NCI-H128 (cell line): Measurements from ENCODE around the gene HORMAD2.
"Not testable (repeated sequence)": the region's sequence is repeated elsewhere in the genome, so short reads cannot be mapped to it uniquely, and the experiment has no call there.

ENCODE experiments used
- DNase-seq: peaks from one replicate; lab custom pipeline; 2025; ENCODE audit not compliant: unreplicated experiment; lab: John Stamatoyannopoulos, UW

HORMAD2 gene

DNA sequence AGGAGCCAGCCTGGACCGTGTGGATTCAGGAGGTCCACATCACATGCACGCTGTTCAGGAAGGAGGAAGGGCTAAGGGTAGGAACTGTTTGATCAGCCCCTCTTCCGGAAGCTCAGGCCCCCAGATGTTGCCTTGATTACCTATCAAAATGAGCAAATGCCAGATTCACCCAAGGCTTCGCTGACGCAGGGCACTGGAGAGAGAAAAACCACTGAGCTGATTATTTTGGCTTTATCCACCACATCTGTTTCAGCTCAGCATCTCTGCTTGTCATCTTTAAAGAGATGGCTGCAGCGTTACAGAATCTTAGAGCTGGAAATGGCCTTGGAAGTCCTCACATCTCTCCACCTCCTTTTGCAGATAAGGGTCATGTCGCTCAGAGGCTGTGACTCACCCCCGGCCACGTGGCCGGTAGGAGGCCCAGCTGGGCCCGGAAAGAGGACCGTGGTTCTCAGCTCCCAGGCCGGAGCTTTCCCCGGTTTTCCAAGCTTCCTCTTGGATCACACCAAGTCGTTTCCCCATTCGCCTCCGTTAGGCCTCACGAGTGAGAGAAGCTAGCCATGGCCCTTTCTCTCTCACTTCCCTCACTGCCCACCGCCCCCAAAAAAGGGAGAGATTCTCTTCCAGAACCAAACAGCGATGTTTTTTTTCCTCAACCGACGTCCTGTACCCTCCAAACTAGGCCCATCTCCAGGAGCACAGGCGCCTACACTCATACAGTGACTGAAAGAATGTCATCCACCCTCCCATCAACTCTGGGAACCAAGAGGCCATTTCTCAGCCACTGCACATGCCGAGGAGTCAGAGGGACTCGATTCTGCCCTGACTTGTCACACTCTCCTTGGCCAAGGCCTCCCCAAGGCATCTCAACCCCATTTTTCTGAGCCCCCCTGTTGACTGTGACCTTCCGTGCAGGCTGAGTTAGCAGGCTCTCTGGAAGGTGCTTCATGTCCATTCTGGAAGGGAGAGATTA lies 128.7 kb downstream of the HORMAD2 start:
- no peak for DNase-seq

DNA sequence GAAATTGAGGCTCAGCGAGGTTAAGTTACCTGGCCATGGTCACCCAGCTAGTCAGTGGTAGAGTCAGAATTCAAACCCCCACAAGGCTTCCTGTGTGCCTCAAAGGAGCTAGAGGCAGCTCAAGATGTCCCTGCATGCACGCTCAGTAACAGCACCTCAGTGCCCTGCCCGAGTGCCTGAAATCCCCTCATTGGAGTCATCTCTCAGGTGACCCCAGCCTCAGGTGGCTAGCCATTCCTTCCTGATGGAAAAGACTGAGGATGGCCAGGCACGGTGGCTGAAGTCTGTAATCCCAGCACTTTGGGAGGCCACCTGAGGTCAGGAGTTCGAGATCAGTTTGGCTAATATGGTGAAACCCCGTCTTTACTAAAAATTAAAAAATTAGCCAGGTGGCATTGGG lies 129.4 kb downstream of the HORMAD2 start:
- no peak for DNase-seq

GRCh38 chr22:30210235-30210909 lies 130.1 kb downstream of the HORMAD2 start:
- DNase-seq = no peak

GRCh38 chr22:30211124-30211820 lies 131.0 kb downstream of the HORMAD2 start:
- DNase-seq = no peak

DNA sequence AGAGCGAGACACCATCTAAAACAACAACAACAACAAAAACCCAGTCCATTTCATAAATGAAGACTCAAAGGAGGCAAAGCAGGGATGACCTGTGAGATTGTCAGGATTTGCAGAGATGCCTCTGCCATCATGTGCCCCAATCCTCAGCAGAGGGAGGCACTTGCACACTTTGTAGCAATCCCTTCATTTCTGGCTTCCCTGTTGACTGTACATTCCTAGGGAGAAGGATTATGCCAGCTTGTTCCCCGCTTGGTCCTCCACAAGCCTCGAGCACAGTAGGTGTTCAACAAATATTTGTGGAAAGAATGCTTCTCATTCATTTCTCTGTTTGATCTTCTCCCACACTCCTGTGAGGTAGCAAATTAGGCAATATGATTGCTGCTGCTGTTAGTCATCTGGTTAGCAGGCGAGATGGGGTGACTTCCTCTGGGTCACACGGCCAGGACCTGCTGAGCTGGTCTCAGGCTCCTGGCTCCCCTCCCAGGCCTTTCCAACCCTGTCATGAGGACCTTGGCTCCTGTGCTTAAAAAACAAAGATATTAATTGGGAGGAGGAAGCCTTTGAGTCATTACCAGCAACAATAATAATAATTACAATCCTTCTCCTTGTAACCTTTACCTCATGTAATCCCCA lies 132.2 kb downstream of the HORMAD2 start:
- no peak for DNase-seq

GRCh38 chr22:30212996-30213441 lies 132.8 kb downstream of the HORMAD2 start:
- DNase-seq = no peak

GRCh38 chr22:30214703-30215407 lies 134.6 kb downstream of the HORMAD2 start:
- no peak for DNase-seq

DNA sequence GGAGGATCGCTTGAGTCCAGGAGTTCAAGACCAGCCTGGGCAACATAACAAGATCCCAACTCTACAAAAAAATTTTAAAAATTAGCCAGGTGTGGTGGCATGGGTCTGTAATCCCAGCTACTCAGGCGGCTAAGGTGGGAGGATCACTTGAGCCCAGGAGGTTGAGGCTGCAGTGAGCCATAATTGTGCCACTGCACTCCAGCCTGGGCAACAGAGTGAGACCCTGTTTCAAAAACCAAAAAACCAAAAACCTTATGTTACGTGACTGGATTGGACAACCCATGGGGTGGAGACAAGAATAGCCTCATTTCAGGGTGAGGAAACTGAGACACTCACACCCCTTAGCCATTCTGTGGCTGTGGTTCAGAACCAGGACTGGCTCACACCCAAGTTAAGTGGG lies 136.0 kb downstream of the HORMAD2 start:
- DNase-seq = not testable (repeated sequence)

GRCh38 chr22:30216710-30217109 lies 136.4 kb downstream of the HORMAD2 start:
- DNase-seq = no peak

DNA sequence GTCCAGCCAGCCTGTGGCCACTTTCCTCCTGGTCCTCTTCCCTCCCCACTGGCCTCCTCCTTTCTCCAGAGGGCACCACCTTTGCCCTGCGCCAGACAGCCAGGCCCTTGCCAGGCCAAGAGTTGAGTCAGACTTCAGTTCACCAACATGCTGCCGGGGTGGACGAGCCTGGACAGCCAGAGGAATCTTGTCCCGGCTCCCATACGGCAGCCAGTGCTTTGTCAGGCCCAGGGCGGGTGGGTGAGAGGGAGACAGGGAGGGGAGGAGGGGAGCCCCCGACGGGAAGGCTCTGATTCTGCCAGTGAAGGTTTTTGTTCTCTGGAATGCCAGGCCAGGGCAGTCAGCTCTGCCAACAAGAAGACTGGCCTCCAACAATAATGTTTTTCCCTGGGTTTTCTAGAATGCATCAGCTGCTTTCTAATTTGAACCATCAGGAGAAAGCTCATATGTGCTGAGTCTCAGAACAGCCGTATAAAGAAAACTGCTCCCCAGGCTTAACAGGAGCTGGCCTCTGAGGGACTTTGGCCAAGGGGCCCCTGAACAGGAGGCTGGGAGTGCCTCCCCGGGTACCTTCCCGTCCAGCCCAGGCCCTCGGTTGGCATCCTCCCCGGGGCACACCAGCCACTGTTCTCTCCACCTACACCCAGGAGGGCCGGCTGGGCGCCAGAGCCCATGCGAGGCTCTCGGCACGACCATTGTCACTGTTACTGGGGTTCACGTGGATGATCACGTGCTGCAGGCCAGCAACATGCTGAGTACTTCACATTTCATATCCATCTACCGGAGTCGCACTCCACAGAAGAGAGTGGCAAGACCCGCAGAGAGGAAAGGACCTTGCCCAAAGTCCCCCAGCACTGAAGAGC lies 137.7 kb downstream of the HORMAD2 start:
- no peak for DNase-seq

DNA sequence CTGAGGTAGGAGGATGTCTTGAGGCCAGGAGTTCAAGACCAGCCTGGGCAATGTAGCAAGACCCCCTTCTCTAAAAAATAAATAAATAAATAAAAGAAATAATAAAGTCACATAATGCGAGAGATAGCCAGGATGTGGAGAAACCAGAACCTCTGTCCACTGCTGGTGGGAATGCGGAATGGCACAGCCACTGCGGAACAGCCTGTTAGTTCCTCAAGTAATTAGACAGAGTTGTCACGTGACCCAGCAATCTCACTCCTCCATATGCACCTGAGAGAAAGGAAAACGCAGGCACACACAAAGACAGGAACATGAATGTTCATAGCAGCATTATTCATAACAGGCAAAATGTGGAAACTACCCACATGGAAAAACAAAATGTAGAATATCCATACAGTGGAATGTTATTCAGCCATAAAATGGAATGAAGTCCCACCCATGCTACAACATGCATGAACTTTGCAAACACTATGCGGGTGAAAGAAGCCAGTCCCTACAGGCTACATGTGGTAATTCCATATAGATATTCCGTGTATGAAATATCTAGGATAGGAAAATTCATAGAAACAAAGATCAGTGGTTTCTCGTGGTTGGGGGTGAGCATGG lies 138.9 kb downstream of the HORMAD2 start:
- DNase-seq = no peak

- no peak for DNase-seq
These were observed 139.5 kb downstream of the HORMAD2 start for GRCh38 chr22:30219668-30220278.

DNA sequence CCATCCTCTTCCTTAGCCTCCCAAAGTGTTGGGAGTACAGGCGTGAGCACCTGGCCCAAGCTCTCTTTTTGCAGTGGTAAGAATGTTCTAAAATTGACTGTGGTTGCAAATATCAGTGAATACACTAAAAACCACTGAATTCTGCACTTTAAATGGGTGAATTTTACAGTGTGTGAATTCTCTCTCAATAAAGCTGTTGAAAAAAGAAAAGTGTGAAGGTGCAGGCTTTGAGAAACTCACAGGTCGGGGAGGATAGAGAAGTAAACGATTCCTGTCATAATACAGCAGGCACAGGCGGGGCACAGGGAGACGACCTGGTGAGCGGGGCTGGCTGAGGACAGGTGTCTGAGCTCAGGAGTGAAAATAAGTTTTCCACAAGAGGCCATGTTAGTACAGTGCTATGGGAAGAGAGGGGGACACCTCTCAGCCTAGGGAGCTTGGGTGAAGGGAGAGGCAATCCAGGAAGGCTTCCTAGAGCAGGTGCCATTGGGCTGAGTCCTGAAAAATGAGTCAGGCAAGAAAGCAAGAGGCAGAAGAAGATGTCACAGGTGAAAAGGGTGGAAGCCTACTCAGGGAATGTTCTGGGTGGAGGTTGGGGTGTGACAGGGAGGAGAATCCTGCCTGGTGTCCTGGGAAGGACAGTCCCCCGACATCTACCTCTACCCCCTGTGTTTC lies 140.2 kb downstream of the HORMAD2 start:
- no peak for DNase-seq

DNA sequence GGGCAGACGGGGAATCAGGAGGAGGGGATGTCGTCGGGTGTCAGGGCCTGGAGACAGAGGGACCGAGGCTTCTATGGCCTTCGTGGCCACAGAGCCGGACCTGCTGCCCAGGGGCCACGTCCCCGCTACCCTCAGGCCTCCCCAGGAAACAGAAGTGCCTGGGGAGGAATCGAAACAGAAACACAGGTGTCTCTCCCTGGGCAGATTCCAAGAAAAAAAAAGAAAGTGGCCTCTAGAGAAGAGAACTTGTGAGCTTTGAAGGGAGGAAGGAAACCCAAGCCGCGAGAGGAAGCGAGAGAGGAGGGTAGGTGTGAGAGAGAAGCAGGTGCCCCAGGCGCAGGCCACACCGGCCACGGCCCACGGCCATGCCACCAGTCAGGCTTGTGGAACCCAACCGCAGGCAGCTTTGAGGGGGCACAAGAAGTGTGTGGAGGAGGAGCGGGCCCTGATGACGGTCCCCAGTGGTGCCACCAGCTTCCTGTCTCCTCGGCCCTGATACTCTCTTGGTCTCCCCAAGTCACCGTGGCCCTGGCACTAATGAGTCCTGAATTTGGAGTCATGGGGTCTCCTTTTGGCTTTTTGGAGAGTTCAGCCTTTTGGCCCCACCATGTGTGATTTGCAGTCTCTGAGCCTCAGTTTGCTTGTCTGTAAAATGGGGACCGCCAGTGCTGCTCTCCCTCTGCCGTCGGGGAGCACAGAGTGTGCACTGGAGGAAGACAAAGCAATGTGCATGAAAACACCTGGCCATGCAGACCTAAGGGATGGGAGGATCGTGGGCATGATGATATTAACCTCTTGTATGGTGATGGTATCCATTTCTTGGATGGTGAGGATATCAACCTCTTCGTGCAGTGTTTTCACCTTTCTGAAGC lies 141.1 kb downstream of the HORMAD2 start:
- DNase-seq = no peak

GRCh38 chr22:30222321-30222720 lies 142.1 kb downstream of the HORMAD2 start:
- no peak for DNase-seq

- no peak for DNase-seq
These were observed 143.0 kb downstream of the HORMAD2 start for GRCh38 chr22:30223303-30223702.
